ENCODE data around the gene ACTN4. TPM values are rescaled to one million over a fixed set of nuclear protein-coding genes. Genes with fewer than 3 reads are reported as not detected.

ACTN4 gene
- total and polyA plus RNA-seq, 2 donors (not counting 3 experiments of a cell fraction or from before 2014, with no cell fraction given): 313 to 748 TPM

- Histone ChIP-seq H3K9ac (replicated peaks; ENCODE audit: extremely low read depth, insufficient read depth, low read length) (no peak overlapping the region), H3K4me2 (ENCODE audit: insufficient read depth, low read length) (no peak overlapping the region), H2AFZ (ENCODE audit: low read depth, low read length) (no peak overlapping the region), H3K36me3 (ENCODE audit: control insufficient read depth in 2 of 2, extremely low read depth in 1 of 2, insufficient read depth in 2 of 2, low read length in 2 of 2) (no peaks in the 10 kb centered on the region), H3K27ac (ENCODE audit: insufficient read depth, low read depth, low read length) (no peak overlapping the region), H3K27me3 (ENCODE audit: control insufficient read depth in 2 of 2, insufficient read depth in 2 of 2, low read length in 2 of 2) (no peaks in the 10 kb centered on the region), H3K9me3 (replicated peaks; ENCODE audit: control insufficient read depth, insufficient read depth, low read length) (no peaks in the 10 kb centered on the region), H4K20me1 (replicated peaks; ENCODE audit: control insufficient read depth, extremely low read depth, insufficient read depth, low read length) (no peaks in the 10 kb centered on the region), H3K79me2 (ENCODE audit: control insufficient read depth, insufficient read depth, low read length) (no peaks in the 10 kb centered on the region), H3K4me3 (replicated peaks in 1 of 3; ENCODE audit: insufficient read depth in 1 of 3, low read depth in 1 of 3, low read length in 3 of 3) (no peak overlapping the region), H3K4me1 (ENCODE audit: control insufficient read depth, extremely low read depth, insufficient read depth, low read length) (no peaks in the 10 kb centered on the region), H3K9me1 (replicated peaks; ENCODE audit: control insufficient read depth, extremely low read depth, insufficient read depth, low read length) (no peaks in the 10 kb centered on the region)
- POLR2A ChIA-PET: no interaction called here
- CTCF ChIA-PET: interaction anchor here (1.4 kb wide), 1 partner anchor 24 kb away, joined by 4 read pairs; no protein-coding TSS in a partner anchor
- intact Hi-C loops (cut with micrococcal nuclease): no loop called here
- dilution Hi-C loops (cut with MboI; ENCODE audit: extremely low pct_ligation_motif_present, low sequenced_read_pairs): no loop called here
- no TSS peak for BruUV-seq (replicated peaks)
- TF ChIP-seq JUN (IDR thresholded peaks at IDR 0.05; ENCODE audit: borderline replicate concordance, insufficient read depth, insufficient read length, low read depth): no peak
- no peak for TF ChIP-seq MAX (IDR thresholded peaks at IDR 0.05; ENCODE audit: insufficient read depth, insufficient read length)
- TF ChIP-seq POLR2A (IDR thresholded peaks at IDR 0.05; ENCODE audit: low read depth, low read length): no peak
- no peak for TF ChIP-seq CTCF (IDR thresholded peaks at IDR 0.05; ENCODE audit: extremely low read depth in 1 of 2, insufficient read depth in 1 of 2, low read depth in 1 of 2, low read length in 2 of 2)
- no peak for TF ChIP-seq FOS (IDR thresholded peaks at IDR 0.05; ENCODE audit: borderline replicate concordance, insufficient read depth, low read length)
- DNase-seq (ENCODE audit: low read depth, low spot score): no peak
- no peak for FAIRE-seq
These were observed 94.2 kb downstream of the ACTN4 start for GRCh38 chr19:38741670-38742069.

- Histone ChIP-seq H3K36me3 (ENCODE audit: control insufficient read depth in 2 of 2, extremely low read depth in 1 of 2, insufficient read depth in 2 of 2, low read length in 2 of 2) (no peaks in the 10 kb centered on the region), H3K4me3 (replicated peaks in 1 of 3; ENCODE audit: insufficient read depth in 1 of 3, low read depth in 1 of 3, low read length in 3 of 3) (no peak overlapping the region), H3K9ac (replicated peaks; ENCODE audit: extremely low read depth, insufficient read depth, low read length) (no peak overlapping the region), H2AFZ (ENCODE audit: low read depth, low read length) (no peak overlapping the region), H3K4me1 (ENCODE audit: control insufficient read depth, extremely low read depth, insufficient read depth, low read length) (no peaks in the 10 kb centered on the region), H3K9me3 (replicated peaks; ENCODE audit: control insufficient read depth, insufficient read depth, low read length) (no peaks in the 10 kb centered on the region), H4K20me1 (replicated peaks; ENCODE audit: control insufficient read depth, extremely low read depth, insufficient read depth, low read length) (no peaks in the 10 kb centered on the region), H3K4me2 (ENCODE audit: insufficient read depth, low read length) (no peak overlapping the region), H3K9me1 (replicated peaks; ENCODE audit: control insufficient read depth, extremely low read depth, insufficient read depth, low read length) (no peaks in the 10 kb centered on the region), H3K27ac (ENCODE audit: insufficient read depth, low read depth, low read length) (no peak overlapping the region), H3K79me2 (ENCODE audit: control insufficient read depth, insufficient read depth, low read length) (no peaks in the 10 kb centered on the region), H3K27me3 (ENCODE audit: control insufficient read depth in 2 of 2, insufficient read depth in 2 of 2, low read length in 2 of 2) (no peaks in the 10 kb centered on the region)
- no peak for FAIRE-seq
- TF ChIP-seq JUN (IDR thresholded peaks at IDR 0.05; ENCODE audit: borderline replicate concordance, insufficient read depth, insufficient read length, low read depth) (no peak), MAX (IDR thresholded peaks at IDR 0.05; ENCODE audit: insufficient read depth, insufficient read length) (no peak), POLR2A (IDR thresholded peaks at IDR 0.05; ENCODE audit: low read depth, low read length) (no peak), MYC (IDR thresholded peaks at IDR 0.05; ENCODE audit: low read depth, low read length) (no peak), GATA2 (IDR thresholded peaks at IDR 0.05; ENCODE audit: insufficient read depth, insufficient read length, low read depth, low read length) (no peak), POLR2AphosphoS5 (IDR thresholded peaks at IDR 0.05; ENCODE audit: insufficient read depth, low read depth, low read length) (no peak), CTCF (IDR thresholded peaks at IDR 0.05; ENCODE audit: extremely low read depth in 1 of 2, insufficient read depth in 1 of 2, low read depth in 1 of 2, low read length in 2 of 2) (no peak), FOS (IDR thresholded peaks at IDR 0.05; ENCODE audit: borderline replicate concordance, insufficient read depth, low read length) (no peak)
- ChIA-PET POLR2A (no interaction called here), CTCF (interaction anchor here (1.4 kb wide), 1 partner anchor 23 kb away, joined by 4 read pairs; no protein-coding TSS in a partner anchor)
- dilution Hi-C loops (cut with MboI; ENCODE audit: extremely low pct_ligation_motif_present, low sequenced_read_pairs): no loop called here
- DNase-seq (ENCODE audit: low read depth, low spot score): no peak
- intact Hi-C loops (cut with micrococcal nuclease): no loop called here
- BruUV-seq (replicated peaks): no TSS peak
These were observed 94.8 kb downstream of the ACTN4 start for GRCh38 chr19:38742296-38742695.
